NCI-H82 treated with DMSO at 0.1 percent for 48 hours (cell line): Measurements from ENCODE around the gene CLASP1.
A peak's percentile ranks its signal among the peaks of the same experiment; 100 is the strongest.
"Not testable (repeated sequence)": the region's sequence is repeated elsewhere in the genome, so short reads cannot be mapped to it uniquely, and the experiment has no call there.

Source experiments
- DNase-seq: peaks from one replicate; lab custom pipeline; 2025; ENCODE audit not compliant: unreplicated experiment; lab: John Stamatoyannopoulos, UW

CLASP1 gene

GRCh38 chr2:121625953-121626352 lies 23.3 kb downstream of the CLASP1 start:
- DNase-seq = peak; percentile 75

DNA sequence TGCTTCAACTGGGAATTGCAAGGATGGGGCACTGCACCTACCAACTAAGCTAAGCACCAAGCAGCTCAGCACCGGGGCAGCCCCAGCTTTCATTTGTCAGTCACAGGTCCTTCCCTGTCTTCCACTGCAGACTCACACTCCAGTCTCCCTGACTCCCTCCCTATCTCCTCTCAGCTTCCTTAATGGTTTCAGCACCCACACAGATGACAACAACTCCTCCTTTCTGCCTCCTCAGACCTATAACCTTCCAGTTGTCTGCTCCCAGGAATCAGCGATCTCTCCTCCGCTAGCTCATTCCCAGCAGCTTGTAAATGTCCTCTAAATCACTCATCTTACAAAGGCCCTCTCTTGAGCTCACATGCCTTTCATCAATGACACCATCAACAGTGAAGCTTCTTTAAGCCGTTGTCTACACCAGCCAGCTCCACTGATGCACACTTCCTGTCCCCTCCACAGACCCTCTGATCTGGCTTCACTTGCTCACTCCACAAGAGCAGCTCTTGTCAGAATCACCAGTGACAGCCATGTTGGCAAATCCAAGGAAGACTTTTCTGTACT lies 32.1 kb downstream of the CLASP1 start:
- no peak for DNase-seq

DNA sequence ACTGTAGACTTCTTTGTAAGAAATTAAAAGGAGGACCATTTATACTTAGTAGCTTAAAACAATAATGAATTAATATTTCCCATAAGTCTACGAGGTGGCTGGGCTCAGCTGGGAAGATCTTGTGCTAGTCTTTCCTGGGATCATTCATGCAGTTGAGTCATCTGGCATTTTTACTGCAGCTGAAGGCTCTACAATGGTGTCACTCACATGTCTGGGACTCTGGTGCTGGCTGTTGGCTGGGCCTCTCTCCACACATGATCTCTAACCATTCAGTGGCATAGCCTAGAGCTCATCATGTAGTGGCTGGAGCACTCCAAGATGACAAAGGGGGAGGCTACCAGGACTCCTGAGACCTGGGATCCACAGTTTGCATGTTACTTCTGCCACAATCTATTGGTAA lies 35.5 kb downstream of the CLASP1 start:
- DNase-seq = no peak

- DNase-seq = no peak
Measured at GRCh38 chr2:121613152-121613551, 36.1 kb downstream of the CLASP1 start.

- no peak for DNase-seq
Measured at GRCh38 chr2:121611730-121612705, 37.2 kb downstream of the CLASP1 start.

DNA sequence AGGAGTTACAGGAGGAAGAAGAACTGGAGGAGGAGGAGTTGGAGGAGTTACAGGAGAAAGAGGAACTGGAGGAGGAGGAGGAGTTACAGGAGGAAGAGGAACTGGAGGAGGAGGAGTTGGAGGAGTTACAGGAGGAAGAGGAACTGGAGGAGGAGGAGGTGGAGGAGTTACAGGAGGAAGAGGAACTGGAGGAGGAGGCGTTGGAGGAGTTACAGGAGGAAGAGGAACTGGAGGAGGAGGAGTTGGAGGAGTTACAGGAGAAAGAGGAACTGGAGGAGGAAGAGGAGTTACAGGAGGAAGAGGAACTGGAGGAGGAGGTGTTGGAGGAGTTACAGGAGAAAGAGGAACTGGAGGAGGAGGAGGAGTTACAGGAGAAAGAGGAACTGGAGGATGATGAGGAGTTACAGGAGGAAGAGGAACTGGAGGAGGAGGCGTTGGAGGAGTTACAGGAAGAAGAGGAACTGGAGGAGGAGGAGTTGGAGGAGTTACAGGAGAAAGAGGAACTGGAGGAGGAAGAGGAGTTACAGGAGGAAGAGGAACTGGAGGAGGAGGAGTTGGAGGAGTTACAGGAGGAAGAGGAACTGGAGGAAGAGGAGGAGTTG lies 38.1 kb downstream of the CLASP1 start:
- not testable (repeated sequence) for DNase-seq

DNA sequence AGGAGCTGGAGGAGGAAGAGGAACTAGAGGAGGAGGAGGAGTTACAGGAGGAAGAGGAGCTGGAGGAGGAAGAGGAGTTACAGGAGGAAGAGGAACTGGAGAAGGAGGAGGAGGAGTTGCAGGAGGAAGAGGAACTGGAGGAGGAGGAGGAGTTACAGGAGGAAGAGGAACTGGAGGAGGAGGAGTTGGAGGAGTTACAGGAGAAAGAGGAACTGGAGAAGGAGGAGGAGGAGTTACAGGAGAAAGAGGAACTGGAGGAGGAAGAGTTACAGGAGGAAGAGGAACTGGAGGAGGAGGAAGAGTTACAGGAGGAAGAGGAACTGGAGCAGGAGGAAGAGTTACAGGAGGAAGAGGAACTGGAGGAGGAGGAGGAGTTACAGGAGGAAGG lies 38.8 kb downstream of the CLASP1 start:
- not testable (repeated sequence) for DNase-seq

GRCh38 chr2:121608967-121609366 lies 40.3 kb downstream of the CLASP1 start:
- DNase-seq = no peak

GRCh38 chr2:121608367-121608766 lies 40.9 kb downstream of the CLASP1 start:
- no peak for DNase-seq

DNA sequence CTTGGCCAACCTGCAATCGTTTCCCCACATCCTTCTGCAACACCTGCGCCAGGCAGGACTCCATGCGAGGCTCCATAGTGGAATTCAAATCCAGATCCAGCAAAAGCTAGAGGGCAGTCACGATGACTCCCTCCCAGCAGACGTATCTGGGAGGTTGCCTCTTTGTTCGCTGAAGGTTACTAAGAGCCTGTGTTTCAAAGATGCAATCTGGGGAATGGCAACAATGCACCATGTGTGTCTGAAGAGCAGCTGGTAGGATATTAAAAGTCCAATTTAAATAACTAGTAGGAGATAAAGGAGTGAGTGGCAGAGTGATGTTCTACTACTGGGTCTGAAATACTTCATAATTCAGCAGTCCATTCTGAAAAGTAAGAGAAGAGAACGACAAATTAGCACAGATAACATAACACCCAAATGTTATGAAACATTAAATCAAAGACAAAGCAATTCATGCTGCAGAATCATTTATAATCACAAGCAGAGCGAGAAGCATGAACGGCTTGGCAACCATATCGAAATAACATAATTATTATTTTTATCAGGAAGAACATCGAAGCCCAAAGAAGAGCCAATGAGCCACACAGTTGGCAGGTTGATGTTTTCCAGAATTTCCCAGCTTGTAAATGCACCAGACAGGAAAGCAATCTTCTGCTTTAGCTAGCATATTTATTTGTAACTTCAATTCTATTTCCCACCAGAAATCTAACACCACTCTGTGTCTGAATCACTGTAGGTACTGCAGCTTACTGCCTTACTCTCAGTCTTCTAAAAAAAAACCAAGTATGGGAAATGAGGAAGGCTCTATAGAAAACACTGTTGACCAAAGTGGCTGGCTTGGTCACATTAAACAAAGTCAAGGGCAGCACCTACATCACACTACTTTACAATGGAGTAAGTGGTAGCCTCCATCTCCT lies 43.2 kb downstream of the CLASP1 start:
- no peak for DNase-seq

GRCh38 chr2:121603185-121603584 lies 46.1 kb downstream of the CLASP1 start:
- DNase-seq = no peak

DNA sequence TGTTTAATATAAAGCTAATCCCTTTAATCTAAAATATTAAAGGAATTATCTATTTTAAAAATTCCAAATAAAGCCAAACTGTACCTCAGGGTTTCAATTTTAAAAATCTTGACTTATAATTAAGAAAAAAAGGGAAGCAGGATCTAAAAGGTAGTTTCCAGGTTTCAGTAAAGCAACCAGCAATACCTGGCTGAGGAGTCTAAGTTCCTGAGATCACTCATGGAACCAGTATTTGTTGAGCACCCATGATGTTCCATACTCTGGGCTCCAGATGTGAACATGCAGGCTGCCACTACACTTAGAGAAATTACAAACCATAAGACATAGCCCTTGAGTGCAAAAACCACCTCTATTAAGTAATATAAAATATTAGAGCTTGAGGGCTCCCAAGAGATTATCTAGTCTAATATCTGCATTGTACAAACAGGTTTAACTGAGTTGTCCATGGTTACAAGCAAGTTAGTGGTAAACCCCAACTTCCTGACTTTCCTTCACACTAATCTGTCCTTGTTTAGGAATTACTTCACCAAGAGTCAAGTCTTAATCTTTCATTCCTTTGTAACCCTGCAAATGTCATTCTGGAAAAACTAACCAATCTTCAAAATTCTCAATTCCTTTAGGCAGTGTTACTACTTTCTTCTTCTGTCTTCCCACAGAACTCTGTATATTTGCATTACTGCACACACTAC lies 49.2 kb downstream of the CLASP1 start:
- DNase-seq = no peak

GRCh38 chr2:121598087-121598486 lies 51.2 kb downstream of the CLASP1 start:
- DNase-seq = no peak

GRCh38 chr2:121596221-121597080 lies 52.8 kb downstream of the CLASP1 start:
- DNase-seq = peak; percentile 65

DNA sequence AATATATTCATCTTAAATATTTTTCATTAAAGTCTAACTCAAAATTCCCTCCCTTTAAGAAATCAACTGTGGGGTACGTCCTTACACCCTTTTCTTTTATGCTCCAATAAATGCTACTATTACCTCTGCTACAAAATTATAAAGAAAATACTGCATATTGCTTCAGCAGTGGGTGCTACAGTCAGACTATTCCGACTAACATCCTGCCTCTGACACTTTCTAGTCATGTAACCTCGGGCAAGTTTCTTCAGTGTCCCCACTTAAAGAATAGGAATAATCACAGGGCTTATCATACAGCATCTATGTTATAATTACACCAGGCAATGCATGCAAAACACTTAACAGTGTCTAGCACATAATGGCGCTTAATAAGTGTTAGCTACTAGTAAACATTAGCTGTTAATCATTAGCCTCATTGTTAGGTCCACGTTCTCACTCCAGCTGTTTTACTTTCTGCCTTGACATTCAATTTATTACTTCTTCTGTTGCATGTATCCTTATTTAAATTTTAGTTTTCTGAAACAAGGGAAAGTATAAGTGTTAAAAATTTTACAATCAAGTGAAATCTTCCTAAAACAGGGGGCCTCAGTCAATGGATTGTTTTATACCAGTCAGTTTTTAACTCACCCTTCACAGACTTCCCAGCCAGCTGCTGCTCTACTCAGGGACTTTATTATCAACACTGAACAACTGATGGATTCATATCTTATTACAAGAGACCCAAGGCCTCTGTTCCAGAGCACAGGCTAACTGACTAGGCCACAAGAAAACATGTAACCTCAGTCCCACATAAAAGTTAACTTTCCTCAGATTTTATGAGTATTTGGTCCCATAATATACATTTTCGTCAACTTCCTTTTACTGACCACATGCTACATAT lies 54.0 kb downstream of the CLASP1 start:
- DNase-seq = no peak

- no peak for DNase-seq
Measured at GRCh38 chr2:121591199-121591598, 58.1 kb downstream of the CLASP1 start.

DNA sequence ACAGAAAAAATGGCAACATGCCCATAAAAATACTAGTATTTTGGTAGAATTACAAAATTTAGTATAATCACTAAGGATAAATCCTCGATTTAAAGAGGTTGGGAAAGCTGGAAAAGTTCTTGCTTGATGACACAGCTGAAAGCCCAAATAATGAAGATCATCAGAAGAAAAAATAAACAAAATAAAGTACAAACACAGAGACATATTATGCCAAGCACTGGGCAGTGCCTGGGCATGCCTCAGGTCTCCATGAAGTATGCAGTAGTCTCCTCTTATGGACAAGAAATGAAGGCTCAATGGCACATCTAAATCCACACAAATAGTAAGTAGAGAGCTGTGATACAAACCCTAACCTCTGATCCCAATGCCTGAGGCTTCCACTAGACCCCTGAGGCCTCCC lies 60.9 kb downstream of the CLASP1 start:
- no peak for DNase-seq

DNA sequence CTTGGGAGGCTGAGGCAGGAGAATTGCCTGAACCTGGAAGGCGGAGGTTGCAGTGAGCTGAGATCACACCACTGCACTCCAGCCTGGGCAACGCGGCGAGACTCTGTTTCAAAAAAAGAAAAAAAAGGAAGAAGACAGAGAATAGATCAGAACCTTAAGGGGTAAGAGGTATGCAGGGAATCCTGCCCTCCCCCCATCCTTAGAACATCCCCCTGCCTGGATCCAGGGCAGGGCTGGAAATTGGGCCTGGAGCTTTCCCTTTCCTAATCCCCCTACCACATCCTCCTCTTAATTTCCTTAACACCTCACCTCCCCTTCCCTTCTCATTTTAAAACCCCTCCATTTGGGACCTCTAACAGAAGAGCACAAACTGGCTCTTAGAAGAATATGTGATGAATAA lies 62.1 kb downstream of the CLASP1 start:
- DNase-seq = no peak

- no peak for DNase-seq
Measured at GRCh38 chr2:121584741-121585140, 64.5 kb downstream of the CLASP1 start.
